CD8-positive, alpha-beta memory T cell (primary cell): ENCODE results near the gene ZNF462. TPM values are rescaled to one million over a fixed set of nuclear protein-coding genes. Genes with fewer than 3 reads are reported as not detected.

Source experiments
- CTCF ChIA-PET: fragments of 350-600 bp; sonication (Branson Sonifier 250); formaldehyde crosslinking; loops from one replicate; lab custom pipeline; 2021; ENCODE audit warnings: antibody characterized with exemption; lab: Charles Lee
- POLR2A ChIA-PET: fragments of 350-600 bp; sonication (Branson Sonifier 250); formaldehyde crosslinking; loops from one replicate; lab custom pipeline; 2021; ENCODE audit warnings: antibody characterized with exemption; lab: Charles Lee
- DNase-seq, 5 donors: peaks; one replicate each; pipeline versions ENCODE4 v3.0.0 to v3.0.0-alpha.2; 2020 to 2022; ENCODE audit warnings: mixed read lengths in 1 of 5
- H3K27ac ChIP-seq: one replicate; pipeline ENCODE4 v1.7.0; 2013; ENCODE audit warnings: low read depth, mild to moderate bottlenecking, low read length, moderate library complexity
- H3K27me3 ChIP-seq: 2 replicates; pipeline ENCODE4 v1.7.0; 2013; ENCODE audit warnings: low read length, mild to moderate bottlenecking; ENCODE audit not compliant: insufficient read depth, poor library complexity, severe bottlenecking
- H3K36me3 ChIP-seq: 2 replicates; pipeline ENCODE4 v1.7.0; 2013; ENCODE audit warnings: mild to moderate bottlenecking, low read length, moderate library complexity; ENCODE audit not compliant: insufficient read depth
- H3K4me1 ChIP-seq: 2 replicates; pipeline ENCODE4 v1.7.0; 2013; ENCODE audit warnings: mild to moderate bottlenecking, low read length, moderate library complexity; ENCODE audit not compliant: insufficient read depth
- H3K4me3 ChIP-seq: 2 replicates; pipeline ENCODE4 v1.7.0; 2013; ENCODE audit warnings: mild to moderate bottlenecking, low read length
- H3K9me3 ChIP-seq: 2 replicates; pipeline ENCODE4 v1.7.0; 2013; ENCODE audit warnings: mild to moderate bottlenecking, low read length
- H3K27ac Mint-ChIP-seq, 8 donors: one replicate each; pipeline ENCODE4 v1.8.0; 2020 to 2021; ENCODE audit warnings: mixed read lengths in 8 of 8, mild to moderate bottlenecking in 6 of 8, inconsistent platforms in 3 of 8, moderate library complexity in 3 of 8
- H3K27me3 Mint-ChIP-seq, 2 donors: one replicate each; pipeline ENCODE4 v1.8.0; 2020 to 2021; ENCODE audit warnings: mixed read lengths in 2 of 2, mild to moderate bottlenecking in 1 of 2, moderate library complexity in 1 of 2
- H3K36me3 Mint-ChIP-seq, 3 donors: one replicate each; pipeline ENCODE4 v1.8.0; 2020 to 2021; ENCODE audit warnings: mixed read lengths in 3 of 3, inconsistent platforms in 1 of 3, mild to moderate bottlenecking in 1 of 3
- H3K4me1 Mint-ChIP-seq, 3 donors: one replicate each; pipeline ENCODE4 v1.8.0; 2020 to 2021; ENCODE audit warnings: mixed read lengths in 3 of 3, inconsistent platforms in 1 of 3, mild to moderate bottlenecking in 1 of 3
- H3K4me3 Mint-ChIP-seq, 7 donors: one replicate each; pipeline ENCODE4 v1.8.0; 2020 to 2021; ENCODE audit warnings: mixed read lengths in 7 of 7, mild to moderate bottlenecking in 6 of 7, moderate library complexity in 4 of 7, inconsistent platforms in 2 of 7
- H3K9me3 Mint-ChIP-seq, 5 donors: one replicate each; pipeline ENCODE4 v1.8.0; 2020 to 2022; ENCODE audit warnings: mixed read lengths in 5 of 5, mild to moderate bottlenecking in 3 of 5, moderate library complexity in 2 of 5, inconsistent platforms in 1 of 5
- polyA plus RNA-seq: library from polyadenylated mRNA; unstranded; fragments of 300-500 nt; fragmentation: Illumina TruSeq; gene quantifications from one replicate; pipeline ENCODE4 v1.2.3, GENCODE V29; 2021
- total RNA-seq, 2 experiments: library from RNA; stranded (reverse); gene quantifications; one replicate each; pipeline ENCODE4 v1.2.3, GENCODE V29; 2021

The ZNF462 gene
- total and polyA plus RNA-seq, 3 experiments from 2014 or later: 0.13 to 0.18 TPM; not detected in 1

DNA sequence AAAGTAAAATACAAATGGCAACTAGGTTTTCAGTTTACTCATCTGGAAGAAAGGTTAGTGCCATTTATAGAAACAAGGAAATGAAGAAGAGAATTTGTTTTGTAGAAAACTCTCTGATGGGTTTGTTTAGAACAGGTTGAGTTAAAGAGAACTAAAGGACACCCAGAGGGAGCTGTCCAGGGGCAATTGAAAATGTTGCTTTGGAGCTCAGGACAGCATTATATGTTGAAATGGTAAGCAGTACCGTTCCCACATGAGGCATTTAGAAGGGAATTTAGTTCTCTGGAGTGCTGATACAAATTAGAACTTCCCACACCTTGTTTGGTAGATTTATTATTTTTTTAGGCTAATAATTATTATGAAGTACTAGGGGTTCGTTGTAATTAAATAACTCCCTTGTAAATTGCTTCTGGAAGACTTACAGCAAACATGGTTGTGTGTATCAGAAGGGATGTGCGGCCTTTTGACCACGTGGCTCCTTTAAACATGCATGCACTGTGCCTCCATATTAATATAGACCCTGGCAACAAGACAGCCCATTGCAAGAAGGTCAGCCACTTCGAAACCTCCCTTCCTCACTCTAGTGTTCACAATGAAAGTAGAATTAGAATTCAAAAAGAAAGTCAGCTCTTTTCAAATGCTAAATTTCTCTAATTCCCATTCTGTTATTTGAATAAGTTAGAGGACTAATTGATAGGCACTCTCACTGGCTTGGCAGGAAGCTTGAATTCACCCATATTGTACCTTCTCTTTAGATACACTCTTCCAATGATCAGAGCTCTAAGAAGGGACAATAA, 71.7 kb downstream of the ZNF462 start:
- POLR2A ChIA-PET: no interaction called here
- CTCF ChIA-PET: no interaction called here
- Mint-ChIP-seq H3K27me3 (no peaks in the 10 kb centered on the region), H3K4me1 (no peaks in the 10 kb centered on the region), H3K36me3 (no peaks in the 10 kb centered on the region), H3K9me3 (peaks cover 0 to 29% (median 6%) of the 10 kb centered on the region in 5 donors), H3K27ac (no peak overlapping the region), H3K4me3 (no peak overlapping the region)
- Histone ChIP-seq H3K4me3 (no peak overlapping the region), H3K9me3 (no peaks in the 10 kb centered on the region), H3K27ac (no peak overlapping the region), H3K27me3 (no peaks in the 10 kb centered on the region), H3K4me1 (no peaks in the 10 kb centered on the region), H3K36me3 (no peaks in the 10 kb centered on the region)
- no peak for DNase-seq

DNA sequence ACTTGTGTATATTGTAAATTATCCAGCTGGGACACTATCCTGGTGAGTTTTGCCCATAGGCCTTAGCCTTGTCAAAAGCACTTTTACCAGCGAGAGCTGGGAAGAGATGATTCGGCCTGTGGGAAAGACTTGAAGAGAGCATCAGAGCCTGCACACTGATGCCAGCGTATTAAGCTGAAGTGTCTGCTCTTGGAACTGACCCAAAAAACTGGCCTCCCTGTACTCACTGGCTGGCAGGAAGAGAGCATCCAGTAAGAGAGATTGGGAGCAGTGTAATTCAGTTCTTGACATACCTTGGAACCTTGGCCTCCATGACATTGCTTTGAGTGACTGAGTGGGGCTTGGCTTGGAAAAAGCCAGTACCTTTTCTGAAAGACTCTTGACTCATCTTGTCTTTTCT, 73.7 kb downstream of the ZNF462 start:
- Histone ChIP-seq H3K9me3 (no peaks in the 10 kb centered on the region), H3K36me3 (no peaks in the 10 kb centered on the region), H3K27ac (no peak overlapping the region), H3K4me1 (no peaks in the 10 kb centered on the region), H3K27me3 (no peaks in the 10 kb centered on the region), H3K4me3 (no peak overlapping the region)
- Mint-ChIP-seq H3K4me3 (no peak overlapping the region), H3K9me3 (peaks cover 0 to 23% (median 3%) of the 10 kb centered on the region in 5 donors), H3K27me3 (no peaks in the 10 kb centered on the region), H3K4me1 (no peaks in the 10 kb centered on the region), H3K27ac (no peak overlapping the region), H3K36me3 (no peaks in the 10 kb centered on the region)
- no peak for DNase-seq
- ChIA-PET CTCF (no interaction called here), POLR2A (no interaction called here)

DNA sequence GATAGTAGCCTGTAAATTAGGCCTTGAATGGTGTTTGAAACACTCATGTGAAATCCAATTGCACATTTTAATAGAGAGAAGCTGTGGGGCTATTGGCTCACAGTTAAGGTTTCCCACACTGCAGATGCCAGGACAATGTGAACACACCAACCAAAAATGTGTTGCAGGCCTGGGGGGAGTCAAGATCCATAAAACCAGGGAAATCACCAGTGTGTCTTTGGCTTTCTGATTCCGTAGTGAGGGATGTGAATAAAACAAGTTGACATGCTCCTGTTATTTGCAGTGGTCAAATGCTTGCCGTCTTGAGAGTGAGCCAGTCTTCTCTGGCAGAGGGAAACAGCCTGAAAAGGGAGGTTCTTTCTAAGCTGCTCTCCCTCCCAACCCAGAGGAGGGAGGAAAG, 79.0 kb downstream of the ZNF462 start:
- no peak for DNase-seq
- Histone ChIP-seq H3K27ac (no peak overlapping the region), H3K36me3 (no peaks in the 10 kb centered on the region), H3K9me3 (no peaks in the 10 kb centered on the region), H3K4me3 (no peak overlapping the region), H3K27me3 (no peaks in the 10 kb centered on the region), H3K4me1 (no peaks in the 10 kb centered on the region)
- Mint-ChIP-seq H3K4me3 (no peak overlapping the region), H3K36me3 (peaks cover 0 to 2% (median 0%) of the 10 kb centered on the region in 3 donors), H3K9me3 (peaks cover 0 to 3% (median 0%) of the 10 kb centered on the region in 5 donors), H3K4me1 (no peaks in the 10 kb centered on the region), H3K27me3 (no peaks in the 10 kb centered on the region), H3K27ac (peak overlapping the region in 1 of 8 donors; percentile 82)
- ChIA-PET CTCF (no interaction called here), POLR2A (no interaction called here)

DNA sequence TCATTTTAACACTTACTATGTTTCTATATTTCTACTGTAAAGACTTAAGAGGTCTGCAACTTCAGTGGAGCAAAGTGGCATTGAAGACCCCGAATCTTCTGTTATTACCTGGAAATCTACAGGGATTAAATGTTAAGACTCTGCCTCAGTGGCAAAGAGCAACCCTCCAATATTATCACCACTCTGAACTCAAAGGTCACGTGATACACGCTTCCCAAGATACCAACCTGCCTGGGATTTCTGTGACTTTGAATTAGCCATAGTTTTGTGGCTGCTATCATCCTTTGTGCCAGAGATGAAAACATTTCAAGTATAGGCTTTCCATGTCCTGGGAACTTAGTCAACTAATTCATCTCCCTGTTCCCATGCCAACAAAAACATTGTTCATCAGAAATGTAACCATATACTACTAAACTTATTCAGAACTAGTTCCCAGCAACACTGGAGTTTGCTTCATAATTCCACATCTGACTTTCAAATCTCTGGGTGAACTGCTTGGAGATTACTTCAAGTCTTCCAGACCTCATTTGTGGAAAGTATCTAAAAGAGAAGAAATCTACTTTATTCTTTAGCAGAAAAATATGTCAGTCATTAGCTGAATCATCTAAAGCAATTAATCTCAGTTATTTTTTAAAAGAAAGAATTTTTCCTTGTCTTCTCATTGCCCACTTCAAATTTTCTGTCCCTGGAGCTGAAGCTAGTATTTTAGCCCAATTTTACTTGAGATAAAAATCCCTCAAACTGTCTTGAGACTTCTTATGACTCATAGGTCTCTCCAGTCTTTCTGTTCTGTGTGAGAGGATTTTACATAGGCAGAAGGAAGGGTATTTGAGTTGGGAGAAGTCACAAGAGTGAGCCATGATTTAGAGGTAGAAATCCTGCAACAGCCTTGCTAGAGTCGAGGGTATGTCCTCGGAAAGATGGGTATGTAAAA, 83.0 kb downstream of the ZNF462 start:
- Mint-ChIP-seq H3K27me3 (no peaks in the 10 kb centered on the region), H3K9me3 (peaks cover 0 to 3% (median 0%) of the 10 kb centered on the region in 5 donors), H3K27ac (no peak overlapping the region), H3K4me3 (no peak overlapping the region), H3K4me1 (no peaks in the 10 kb centered on the region), H3K36me3 (peaks cover 0 to 2% (median 0%) of the 10 kb centered on the region in 3 donors)
- no peak overlapping the region for H3K27ac ChIP-seq
- no peaks in the 10 kb centered on the region for H3K4me1 ChIP-seq
- H3K4me3 ChIP-seq: no peak overlapping the region
- no peaks in the 10 kb centered on the region for H3K36me3 ChIP-seq
- no peak for DNase-seq
- POLR2A ChIA-PET: no interaction called here
- no peaks in the 10 kb centered on the region for H3K27me3 ChIP-seq
- H3K9me3 ChIP-seq: no peaks in the 10 kb centered on the region
- CTCF ChIA-PET: no interaction called here

DNA sequence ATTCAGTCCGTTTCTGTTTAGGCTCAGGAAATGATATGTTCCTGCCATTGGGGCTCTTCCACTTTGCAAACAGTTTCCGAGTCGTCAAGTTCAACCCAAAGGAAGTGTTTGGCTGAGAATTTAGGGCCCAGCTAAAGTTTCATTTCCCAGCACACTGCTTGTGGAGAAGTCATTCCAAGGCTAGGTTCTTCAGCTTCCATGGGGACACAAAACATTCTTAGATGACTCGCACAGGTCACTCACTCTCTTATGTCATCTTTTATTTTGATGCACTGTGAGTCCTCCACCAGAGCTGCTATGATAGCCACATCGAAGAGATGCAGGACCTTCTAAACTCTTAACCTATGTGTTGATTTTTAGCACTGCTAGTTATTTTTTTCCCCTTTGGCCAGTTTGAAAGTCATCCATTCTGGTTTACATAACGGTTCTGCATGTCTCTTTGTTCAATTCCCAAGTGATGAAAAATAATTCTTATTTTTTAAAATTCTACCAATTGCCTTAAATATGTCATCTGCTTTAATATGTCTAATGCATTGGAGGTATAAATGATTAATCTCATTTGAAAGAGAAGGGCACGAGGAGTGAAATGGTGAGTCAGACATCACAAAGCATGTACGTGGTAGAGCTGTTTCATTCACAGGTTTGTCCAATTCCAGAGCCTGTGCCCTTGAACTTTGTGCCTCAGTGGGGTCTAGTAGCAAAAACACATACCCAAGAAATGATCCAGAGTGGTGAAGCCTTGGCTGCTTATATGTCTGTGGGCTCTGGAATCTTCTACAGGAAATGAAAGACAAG, 84.3 kb downstream of the ZNF462 start:
- Histone ChIP-seq H3K4me1 (no peaks in the 10 kb centered on the region), H3K4me3 (no peak overlapping the region), H3K27me3 (no peaks in the 10 kb centered on the region), H3K27ac (no peak overlapping the region), H3K36me3 (no peaks in the 10 kb centered on the region), H3K9me3 (no peaks in the 10 kb centered on the region)
- POLR2A ChIA-PET: no interaction called here
- no peak for DNase-seq
- Mint-ChIP-seq H3K27ac (no peak overlapping the region), H3K27me3 (no peaks in the 10 kb centered on the region), H3K9me3 (peaks cover 0 to 3% (median 0%) of the 10 kb centered on the region in 5 donors), H3K36me3 (peaks cover 0 to 2% (median 0%) of the 10 kb centered on the region in 3 donors), H3K4me3 (no peak overlapping the region), H3K4me1 (no peaks in the 10 kb centered on the region)
- CTCF ChIA-PET: no interaction called here

DNA sequence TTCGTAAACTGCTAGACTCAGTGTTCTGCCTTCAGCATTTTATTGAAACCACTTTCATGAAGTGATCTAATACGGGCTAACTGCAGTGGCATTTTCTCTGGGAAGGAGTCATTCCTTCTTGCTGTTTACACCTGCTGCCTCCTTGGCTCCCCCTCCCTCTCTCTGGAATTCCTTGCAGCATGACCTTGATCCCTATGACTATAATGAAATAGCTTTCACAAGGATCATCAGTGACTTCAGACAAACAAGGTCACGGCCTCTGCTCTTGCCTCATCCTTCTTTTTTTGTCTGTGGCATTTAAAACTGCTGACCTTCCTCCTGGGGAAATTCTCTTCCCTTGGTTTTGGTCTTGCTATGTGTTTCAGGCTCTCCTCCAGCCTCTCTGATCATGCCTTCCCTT, 90.2 kb downstream of the ZNF462 start:
- Histone ChIP-seq H3K4me1 (no peaks in the 10 kb centered on the region), H3K36me3 (no peaks in the 10 kb centered on the region), H3K27me3 (no peaks in the 10 kb centered on the region), H3K4me3 (no peak overlapping the region), H3K27ac (no peak overlapping the region), H3K9me3 (no peaks in the 10 kb centered on the region)
- DNase-seq: no peak
- Mint-ChIP-seq H3K4me1 (peaks cover 0 to 2% (median 0%) of the 10 kb centered on the region in 3 donors), H3K36me3 (no peaks in the 10 kb centered on the region), H3K4me3 (no peak overlapping the region), H3K9me3 (peaks cover 0 to 15% (median 3%) of the 10 kb centered on the region in 5 donors), H3K27ac (no peak overlapping the region), H3K27me3 (peaks cover 0 to 2% of the 10 kb centered on the region in 2 donors)
- CTCF ChIA-PET: no interaction called here
- POLR2A ChIA-PET: no interaction called here

DNA sequence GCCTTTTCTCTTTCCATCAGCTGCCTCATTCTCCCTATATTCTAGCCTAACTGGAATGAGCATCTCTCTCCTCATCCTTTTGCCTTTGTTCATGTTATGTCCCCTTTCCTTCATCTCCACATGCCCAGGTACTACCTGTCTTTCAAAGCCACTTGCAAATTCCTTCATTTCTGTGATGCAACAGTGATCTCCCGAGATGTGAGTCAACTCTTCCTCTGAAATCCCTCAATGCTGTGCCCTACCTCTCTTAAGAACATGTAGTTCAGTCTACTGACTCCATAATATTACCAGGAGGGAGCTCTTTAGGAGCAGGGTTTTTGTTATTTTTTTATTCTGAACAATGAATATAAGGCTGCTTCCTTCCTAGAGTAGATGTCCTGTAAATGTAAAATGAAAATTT, 91.6 kb downstream of the ZNF462 start:
- Mint-ChIP-seq H3K27ac (peak overlapping the region in 1 of 8 donors; percentile 51), H3K36me3 (no peaks in the 10 kb centered on the region), H3K4me3 (no peak overlapping the region), H3K4me1 (peaks cover 0 to 2% (median 0%) of the 10 kb centered on the region in 3 donors), H3K9me3 (peaks cover 0 to 15% (median 2%) of the 10 kb centered on the region in 5 donors), H3K27me3 (peaks cover 0 to 2% of the 10 kb centered on the region in 2 donors)
- Histone ChIP-seq H3K4me1 (no peaks in the 10 kb centered on the region), H3K9me3 (no peaks in the 10 kb centered on the region), H3K36me3 (no peaks in the 10 kb centered on the region), H3K4me3 (no peak overlapping the region), H3K27ac (no peak overlapping the region), H3K27me3 (no peaks in the 10 kb centered on the region)
- ChIA-PET CTCF (no interaction called here), POLR2A (no interaction called here)
- DNase-seq: no peak
